ENCODE data around the gene KCNH1. TPM values are rescaled to one million over a fixed set of nuclear protein-coding genes. Genes with fewer than 3 reads are reported as not detected.

The KCNH1 gene
- total RNA-seq, 2 experiments from 2014 or later, result not detected

- no peaks in the 10 kb centered on the region for H3K36me3 Mint-ChIP-seq (ENCODE audit: low read depth)
- H3K27ac Mint-ChIP-seq, result no peak overlapping the region
Measured at GRCh38 chr1:210792250-210793102, 341.5 kb downstream of the KCNH1 start.

GRCh38 chr1:210790196-210790595, 343.8 kb downstream of the KCNH1 start:
- CTCF ChIA-PET, result interaction anchor here (0.6 kb wide), 1 partner anchor 569 kb away, joined by 4 read pairs; no protein-coding TSS in a partner anchor
- H3K27me3 Mint-ChIP-seq (ENCODE audit: low read depth), result peaks cover 24% of the 10 kb centered on the region
- intact Hi-C loops (cut with micrococcal nuclease), result no loop called here
- H3K27ac Mint-ChIP-seq, result no peak overlapping the region
- H3K9me3 Mint-ChIP-seq, result no peaks in the 10 kb centered on the region
- no peaks in the 10 kb centered on the region for H3K36me3 Mint-ChIP-seq (ENCODE audit: low read depth)
- H3K4me1 Mint-ChIP-seq (ENCODE audit: low read depth), result no peaks in the 10 kb centered on the region
- H3K4me3 Mint-ChIP-seq, result no peak overlapping the region
- no peak for DNase-seq

More at GRCh38 chr1:210792250-210793102, 341.5 kb downstream of the KCNH1 start:
- intact Hi-C loops (cut with micrococcal nuclease), result no loop called here
- DNase-seq, result no peak
- H3K27me3 Mint-ChIP-seq (ENCODE audit: low read depth), result peaks cover 26% of the 10 kb centered on the region
- CTCF ChIA-PET, result no interaction called here
- no peaks in the 10 kb centered on the region for H3K9me3 Mint-ChIP-seq
- no peak overlapping the region for H3K4me3 Mint-ChIP-seq
- no peaks in the 10 kb centered on the region for H3K4me1 Mint-ChIP-seq (ENCODE audit: low read depth)

GRCh38 chr1:210787800-210788199, 346.1 kb downstream of the KCNH1 start:
- DNase-seq, result no peak
- no peak overlapping the region for H3K4me3 Mint-ChIP-seq
- intact Hi-C loops (cut with micrococcal nuclease), result no loop called here
- no peaks in the 10 kb centered on the region for H3K36me3 Mint-ChIP-seq (ENCODE audit: low read depth)
- no peak overlapping the region for H3K27ac Mint-ChIP-seq
- H3K4me1 Mint-ChIP-seq (ENCODE audit: low read depth), result no peaks in the 10 kb centered on the region
- CTCF ChIA-PET, result no interaction called here
- H3K9me3 Mint-ChIP-seq, result no peaks in the 10 kb centered on the region
- H3K27me3 Mint-ChIP-seq (ENCODE audit: low read depth), result peaks cover 18% of the 10 kb centered on the region

- Mint-ChIP-seq H3K4me3 (no peak overlapping the region), H3K4me1 (ENCODE audit: low read depth) (no peaks in the 10 kb centered on the region), H3K36me3 (ENCODE audit: low read depth) (no peaks in the 10 kb centered on the region), H3K27me3 (ENCODE audit: low read depth) (peaks cover 12% of the 10 kb centered on the region), H3K9me3 (no peaks in the 10 kb centered on the region), H3K27ac (no peak overlapping the region)
- CTCF ChIA-PET, result no interaction called here
- intact Hi-C loops (cut with micrococcal nuclease), result no loop called here
- no peak for DNase-seq
Measured at GRCh38 chr1:210786546-210786945, 347.4 kb downstream of the KCNH1 start.

GRCh38 chr1:210783925-210784324, 350.0 kb downstream of the KCNH1 start:
- intact Hi-C loops (cut with micrococcal nuclease), result no loop called here
- no peak for DNase-seq
- Mint-ChIP-seq H3K4me1 (ENCODE audit: low read depth) (no peaks in the 10 kb centered on the region), H3K4me3 (no peak overlapping the region), H3K36me3 (ENCODE audit: low read depth) (no peaks in the 10 kb centered on the region), H3K9me3 (no peaks in the 10 kb centered on the region), H3K27ac (no peak overlapping the region), H3K27me3 (ENCODE audit: low read depth) (peaks cover 2% of the 10 kb centered on the region)
- CTCF ChIA-PET, result no interaction called here

GRCh38 chr1:210781652-210782051, 352.3 kb downstream of the KCNH1 start:
- no peaks in the 10 kb centered on the region for H3K9me3 Mint-ChIP-seq
- no peak overlapping the region for H3K4me3 Mint-ChIP-seq
- H3K27me3 Mint-ChIP-seq (ENCODE audit: low read depth), result peaks cover 5% of the 10 kb centered on the region
- no peak overlapping the region for H3K27ac Mint-ChIP-seq
- no peaks in the 10 kb centered on the region for H3K36me3 Mint-ChIP-seq (ENCODE audit: low read depth)
- intact Hi-C loops (cut with micrococcal nuclease), result no loop called here
- no peak for DNase-seq
- CTCF ChIA-PET, result no interaction called here
- H3K4me1 Mint-ChIP-seq (ENCODE audit: low read depth), result no peaks in the 10 kb centered on the region

GRCh38 chr1:210779269-210779668, 354.7 kb downstream of the KCNH1 start:
- no peak for DNase-seq
- H3K4me3 Mint-ChIP-seq, result no peak overlapping the region
- no peaks in the 10 kb centered on the region for H3K4me1 Mint-ChIP-seq (ENCODE audit: low read depth)
- H3K27ac Mint-ChIP-seq, result no peak overlapping the region
- no peaks in the 10 kb centered on the region for H3K36me3 Mint-ChIP-seq (ENCODE audit: low read depth)
- H3K9me3 Mint-ChIP-seq, result no peaks in the 10 kb centered on the region
- intact Hi-C loops (cut with micrococcal nuclease), result no loop called here
- CTCF ChIA-PET, result no interaction called here
- H3K27me3 Mint-ChIP-seq (ENCODE audit: low read depth), result peaks cover 3% of the 10 kb centered on the region

- Mint-ChIP-seq H3K27ac (no peak overlapping the region), H3K9me3 (no peaks in the 10 kb centered on the region), H3K36me3 (ENCODE audit: low read depth) (no peaks in the 10 kb centered on the region), H3K4me1 (ENCODE audit: low read depth) (no peaks in the 10 kb centered on the region), H3K4me3 (no peak overlapping the region), H3K27me3 (ENCODE audit: low read depth) (peaks cover 7% of the 10 kb centered on the region)
- DNase-seq, result no peak
- intact Hi-C loops (cut with micrococcal nuclease), result no loop called here
- CTCF ChIA-PET, result no interaction called here
Measured at GRCh38 chr1:210777914-210778313, 356.0 kb downstream of the KCNH1 start.

- Mint-ChIP-seq H3K4me3 (no peak overlapping the region), H3K27me3 (ENCODE audit: low read depth) (peaks cover 7% of the 10 kb centered on the region), H3K4me1 (ENCODE audit: low read depth) (no peaks in the 10 kb centered on the region), H3K36me3 (ENCODE audit: low read depth) (no peaks in the 10 kb centered on the region), H3K27ac (no peak overlapping the region), H3K9me3 (no peaks in the 10 kb centered on the region)
- intact Hi-C loops (cut with micrococcal nuclease), result no loop called here
- DNase-seq, result no peak
- CTCF ChIA-PET, result no interaction called here
Measured at GRCh38 chr1:210776712-210777111, 357.2 kb downstream of the KCNH1 start.

GRCh38 chr1:210775289-210775688, 358.7 kb downstream of the KCNH1 start:
- Mint-ChIP-seq H3K9me3 (no peaks in the 10 kb centered on the region), H3K4me1 (ENCODE audit: low read depth) (no peaks in the 10 kb centered on the region), H3K36me3 (ENCODE audit: low read depth) (no peaks in the 10 kb centered on the region), H3K27ac (no peak overlapping the region), H3K27me3 (ENCODE audit: low read depth) (peaks cover 7% of the 10 kb centered on the region), H3K4me3 (no peak overlapping the region)
- intact Hi-C loops (cut with micrococcal nuclease), result no loop called here
- DNase-seq, result no peak
- CTCF ChIA-PET, result no interaction called here

GRCh38 chr1:210773450-210773849, 360.5 kb downstream of the KCNH1 start:
- intact Hi-C loops (cut with micrococcal nuclease), result no loop called here
- H3K36me3 Mint-ChIP-seq (ENCODE audit: low read depth), result no peaks in the 10 kb centered on the region
- CTCF ChIA-PET, result no interaction called here
- H3K4me1 Mint-ChIP-seq (ENCODE audit: low read depth), result no peaks in the 10 kb centered on the region
- no peak for DNase-seq
- H3K27me3 Mint-ChIP-seq (ENCODE audit: low read depth), result peaks cover 7% of the 10 kb centered on the region
- H3K9me3 Mint-ChIP-seq, result no peaks in the 10 kb centered on the region
- no peak overlapping the region for H3K4me3 Mint-ChIP-seq
- no peak overlapping the region for H3K27ac Mint-ChIP-seq

- Mint-ChIP-seq H3K4me1 (ENCODE audit: low read depth) (no peaks in the 10 kb centered on the region), H3K36me3 (ENCODE audit: low read depth) (no peaks in the 10 kb centered on the region), H3K4me3 (no peak overlapping the region), H3K27me3 (ENCODE audit: low read depth) (peaks cover 6% of the 10 kb centered on the region), H3K27ac (no peak overlapping the region), H3K9me3 (no peaks in the 10 kb centered on the region)
- intact Hi-C loops (cut with micrococcal nuclease), result no loop called here
- CTCF ChIA-PET, result no interaction called here
- no peak for DNase-seq
Measured at GRCh38 chr1:210771131-210771530, 362.8 kb downstream of the KCNH1 start.

- Mint-ChIP-seq H3K4me1 (ENCODE audit: low read depth) (no peaks in the 10 kb centered on the region), H3K36me3 (ENCODE audit: low read depth) (no peaks in the 10 kb centered on the region), H3K27me3 (ENCODE audit: low read depth) (peaks cover 6% of the 10 kb centered on the region), H3K27ac (no peak overlapping the region), H3K9me3 (no peaks in the 10 kb centered on the region), H3K4me3 (no peak overlapping the region)
- no peak for DNase-seq
- intact Hi-C loops (cut with micrococcal nuclease), result no loop called here
- CTCF ChIA-PET, result no interaction called here
Measured at GRCh38 chr1:210770396-210770984, 363.5 kb downstream of the KCNH1 start.
